Neural cell (in vitro differentiated cells): ENCODE measurements around the gene GUCA2A.

ENCODE experiments used
- EP300 ChIP-seq: fragments of 450-650 bp; conservative IDR thresholded peaks from 2 replicates; pipeline ENCODE4 v1.6.1; 2014; ENCODE audit warnings: antibody characterized with exemption, mild to moderate bottlenecking, moderate library complexity; ENCODE audit not compliant: poor library complexity, severe bottlenecking
- EZH2 ChIP-seq: fragments of 200-600, 300-800 bp; shearing (Covaris generic), sonication (generic); IDR thresholded peaks from 2 replicates; pipeline ENCODE4 v1.6.1; 2014; ENCODE audit warnings: antibody characterized with exemption, low read length, borderline replicate concordance, mild to moderate bottlenecking; ENCODE audit not compliant: insufficient read depth, poor library complexity, severe bottlenecking
- REST ChIP-seq: IDR thresholded peaks from 2 replicates; pipeline ENCODE4 v1.6.1; 2012; ENCODE audit warnings: borderline replicate concordance
- TF ChIP-seq, protein P1 (sequence below): fragments of 450-650 bp; IDR thresholded peaks from 2 replicates; pipeline ENCODE4 v1.5.1; 2014; ENCODE audit warnings: antibody characterized with exemption, mild to moderate bottlenecking, moderate library complexity; ENCODE audit not compliant: poor library complexity, severe bottlenecking

GRCh38 chr1:42201986-42202385, 37.4 kb upstream of the GUCA2A start:
- TF ChIP-seq, protein P1, sequence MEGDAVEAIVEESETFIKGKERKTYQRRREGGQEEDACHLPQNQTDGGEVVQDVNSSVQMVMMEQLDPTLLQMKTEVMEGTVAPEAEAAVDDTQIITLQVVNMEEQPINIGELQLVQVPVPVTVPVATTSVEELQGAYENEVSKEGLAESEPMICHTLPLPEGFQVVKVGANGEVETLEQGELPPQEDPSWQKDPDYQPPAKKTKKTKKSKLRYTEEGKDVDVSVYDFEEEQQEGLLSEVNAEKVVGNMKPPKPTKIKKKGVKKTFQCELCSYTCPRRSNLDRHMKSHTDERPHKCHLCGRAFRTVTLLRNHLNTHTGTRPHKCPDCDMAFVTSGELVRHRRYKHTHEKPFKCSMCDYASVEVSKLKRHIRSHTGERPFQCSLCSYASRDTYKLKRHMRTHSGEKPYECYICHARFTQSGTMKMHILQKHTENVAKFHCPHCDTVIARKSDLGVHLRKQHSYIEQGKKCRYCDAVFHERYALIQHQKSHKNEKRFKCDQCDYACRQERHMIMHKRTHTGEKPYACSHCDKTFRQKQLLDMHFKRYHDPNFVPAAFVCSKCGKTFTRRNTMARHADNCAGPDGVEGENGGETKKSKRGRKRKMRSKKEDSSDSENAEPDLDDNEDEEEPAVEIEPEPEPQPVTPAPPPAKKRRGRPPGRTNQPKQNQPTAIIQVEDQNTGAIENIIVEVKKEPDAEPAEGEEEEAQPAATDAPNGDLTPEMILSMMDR: no peak
- TF ChIP-seq EP300: no peak
- no peak for TF ChIP-seq EZH2
- TF ChIP-seq REST: no peak
